PFSK-1 (cell line): ENCODE results near the gene DTD1.

Experiments used
- POLR2AphosphoS5 ChIP-seq: IDR thresholded peaks from 2 replicates; pipeline ENCODE4 v1.6.1; 2012; ENCODE audit warnings: low read depth, mild to moderate bottlenecking, control low read depth, low read length, moderate library complexity
- TAF1 ChIP-seq: IDR thresholded peaks from 2 replicates; pipeline ENCODE4 v1.6.1; 2012; ENCODE audit warnings: low read length, control low read depth, borderline replicate concordance; ENCODE audit not compliant: insufficient read depth

GRCh38 chr20:18571578-18571977, 16.3 kb upstream of the DTD1 start:
- TF ChIP-seq TAF1 (no peak), POLR2AphosphoS5 (no peak)
